ENCODE data around the gene MYRF.

The MYRF gene

DNA sequence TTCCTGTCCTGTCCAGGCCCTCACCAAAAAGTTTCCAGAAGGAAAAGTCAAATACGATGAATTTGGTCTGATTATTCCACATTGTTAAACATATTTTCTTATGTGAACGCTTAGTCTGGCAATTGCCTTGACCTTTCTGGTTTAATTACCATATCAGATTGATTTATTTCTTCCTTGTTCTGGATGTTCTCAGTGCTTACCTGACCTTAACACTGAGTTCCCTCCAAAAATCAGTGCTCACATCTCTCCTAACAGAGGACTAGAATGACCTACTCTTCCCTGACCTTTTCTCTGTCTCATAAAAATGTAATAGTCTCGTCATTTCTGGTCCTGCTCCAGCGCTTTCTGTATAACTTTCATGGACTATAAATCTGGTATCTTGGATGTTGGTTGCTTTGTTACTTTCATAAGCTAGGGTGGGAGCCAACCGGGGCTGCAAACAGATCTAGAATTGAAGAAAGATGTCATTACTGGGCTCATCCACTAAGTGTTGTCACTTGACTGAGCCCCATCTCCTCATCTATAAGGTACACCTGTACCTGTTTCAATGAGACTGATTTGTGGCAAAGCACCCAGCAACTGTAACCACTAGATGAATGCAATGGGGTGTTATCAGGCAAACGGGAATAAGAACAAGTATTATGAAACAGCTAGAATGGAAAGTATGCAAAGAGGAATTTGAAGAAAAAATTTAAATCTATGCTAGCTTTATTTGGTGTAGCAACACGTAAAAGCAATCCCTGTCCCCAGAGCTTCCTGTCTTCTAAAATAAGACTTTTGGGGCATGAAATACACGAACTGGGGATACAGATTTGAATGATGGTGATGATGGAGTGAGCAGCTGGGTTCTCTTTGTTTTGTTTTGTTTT lies 78.0 kb downstream of the MYRF start:
- TF ChIP-seq, protein P1, sequence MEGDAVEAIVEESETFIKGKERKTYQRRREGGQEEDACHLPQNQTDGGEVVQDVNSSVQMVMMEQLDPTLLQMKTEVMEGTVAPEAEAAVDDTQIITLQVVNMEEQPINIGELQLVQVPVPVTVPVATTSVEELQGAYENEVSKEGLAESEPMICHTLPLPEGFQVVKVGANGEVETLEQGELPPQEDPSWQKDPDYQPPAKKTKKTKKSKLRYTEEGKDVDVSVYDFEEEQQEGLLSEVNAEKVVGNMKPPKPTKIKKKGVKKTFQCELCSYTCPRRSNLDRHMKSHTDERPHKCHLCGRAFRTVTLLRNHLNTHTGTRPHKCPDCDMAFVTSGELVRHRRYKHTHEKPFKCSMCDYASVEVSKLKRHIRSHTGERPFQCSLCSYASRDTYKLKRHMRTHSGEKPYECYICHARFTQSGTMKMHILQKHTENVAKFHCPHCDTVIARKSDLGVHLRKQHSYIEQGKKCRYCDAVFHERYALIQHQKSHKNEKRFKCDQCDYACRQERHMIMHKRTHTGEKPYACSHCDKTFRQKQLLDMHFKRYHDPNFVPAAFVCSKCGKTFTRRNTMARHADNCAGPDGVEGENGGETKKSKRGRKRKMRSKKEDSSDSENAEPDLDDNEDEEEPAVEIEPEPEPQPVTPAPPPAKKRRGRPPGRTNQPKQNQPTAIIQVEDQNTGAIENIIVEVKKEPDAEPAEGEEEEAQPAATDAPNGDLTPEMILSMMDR (IDR thresholded peaks at IDR 0.05): no peak
- DNase-seq (ENCODE audit: low spot score): no peak
- Histone ChIP-seq H3K4me3 (peak overlapping the region; percentile 89), H3K27ac (peak overlapping the region; percentile 75 to 95)

- TF ChIP-seq, protein P1 (IDR thresholded peaks at IDR 0.05): no peak
- Histone ChIP-seq H3K4me3 (no peak overlapping the region), H3K27ac (peak overlapping the region; percentile 75 to 95)
- DNase-seq (ENCODE audit: low spot score): no peak
These were observed 79.8 kb downstream of the MYRF start for GRCh38 chr11:61832207-61832606.

DNA sequence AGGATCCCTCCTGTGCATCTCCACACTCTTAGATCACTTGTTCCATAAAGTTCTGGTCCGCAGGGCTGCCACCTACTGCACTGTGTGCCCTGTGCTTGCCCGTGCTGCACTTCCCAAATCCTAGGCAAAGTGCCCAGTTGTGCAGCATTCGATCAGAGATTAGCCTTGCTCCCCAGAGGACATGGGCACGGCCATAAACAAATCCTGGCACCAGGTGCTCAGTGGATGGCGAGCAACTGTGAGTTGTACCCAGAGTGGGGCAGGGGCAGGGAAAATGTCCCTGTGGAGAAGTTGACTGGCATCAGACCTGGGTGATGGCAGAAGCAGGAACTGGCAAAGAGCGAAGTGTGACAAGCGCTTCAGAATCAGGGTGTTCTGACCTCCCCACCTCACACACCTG lies 80.3 kb downstream of the MYRF start:
- TF ChIP-seq, protein P1 (IDR thresholded peaks at IDR 0.05): no peak
- H3K27ac ChIP-seq: peak overlapping the region in 1 of 2 donors; percentile 95
- DNase-seq (ENCODE audit: low spot score): no peak
- no peak overlapping the region for H3K4me3 ChIP-seq

GRCh38 chr11:61833471-61833870 lies 81.0 kb downstream of the MYRF start:
- H3K4me3 ChIP-seq: no peak overlapping the region
- no peak for DNase-seq (ENCODE audit: low spot score)
- TF ChIP-seq, protein P1 (IDR thresholded peaks at IDR 0.05): no peak
- peak overlapping the region in 1 of 2 donors; percentile 95 for H3K27ac ChIP-seq

GRCh38 chr11:61833926-61834277 lies 81.5 kb downstream of the MYRF start:
- DNase-seq (ENCODE audit: low spot score): no peak
- H3K27ac ChIP-seq: peak overlapping the region; percentile 69 to 95
- TF ChIP-seq, protein P1 (IDR thresholded peaks at IDR 0.05): no peak
- no peak overlapping the region for H3K4me3 ChIP-seq

GRCh38 chr11:61834278-61835048 lies 82.0 kb downstream of the MYRF start:
- TF ChIP-seq, protein P1 (IDR thresholded peaks at IDR 0.05): no peak
- peak overlapping the region; percentile 69 to 95 for H3K27ac ChIP-seq
- peak; percentile 82 for DNase-seq (ENCODE audit: low spot score)
- H3K4me3 ChIP-seq: peak overlapping the region; percentile 13
